HG02588 (cell line): ENCODE data around the gene APPBP2.
"Not testable (repeated sequence)": the region's sequence is repeated elsewhere in the genome, so short reads cannot be mapped to it uniquely, and the experiment has no call there.

ENCODE experiments used
- ATAC-seq: cut with Tn5 transposase; IDR thresholded peaks from one replicate; pipeline ENCODE4 v1.9.1; 2021; ENCODE audit warnings: mild to moderate bottlenecking, moderate library complexity; ENCODE audit not compliant: unreplicated experiment

APPBP2 gene

DNA sequence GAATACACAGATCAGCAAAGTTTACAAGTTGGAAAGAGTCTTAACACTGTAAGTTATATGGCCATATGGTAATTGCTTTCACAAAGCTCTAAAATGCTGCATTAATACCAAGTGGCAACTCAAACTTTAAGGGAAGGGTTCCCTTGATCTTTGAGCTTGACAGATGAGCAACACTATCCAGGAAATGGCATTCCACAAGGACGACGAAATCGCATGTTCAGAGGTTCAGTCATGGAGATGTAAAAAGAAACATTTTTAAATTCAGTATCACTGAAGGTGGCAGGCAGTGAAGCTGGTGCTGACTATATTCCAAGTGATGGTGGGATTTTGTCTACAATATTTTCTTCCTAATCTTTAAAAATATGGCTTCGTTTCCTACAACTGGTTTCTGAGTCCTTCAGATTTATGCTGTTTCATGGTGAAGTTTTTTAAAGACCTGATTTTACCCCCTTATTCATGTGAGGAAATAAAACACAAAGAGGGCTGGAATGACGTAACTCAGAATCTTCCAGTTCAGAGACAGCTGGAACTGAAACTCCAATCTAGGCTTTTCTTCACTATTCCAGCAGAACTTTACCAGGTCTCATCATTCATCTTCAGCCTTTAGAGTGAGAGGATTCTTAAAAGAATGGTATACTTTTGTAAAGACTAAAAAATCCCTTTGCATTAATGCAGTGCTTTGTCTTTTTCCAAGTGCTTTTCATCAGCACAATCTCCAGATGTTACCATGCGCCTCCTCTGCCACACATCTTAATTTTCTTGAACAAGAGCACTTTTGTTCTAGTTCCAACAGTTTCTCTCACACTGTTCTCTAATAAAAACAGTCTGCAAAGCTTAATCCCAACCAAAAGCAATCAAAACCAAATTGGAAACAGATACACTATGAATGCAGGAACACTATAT, 83.5 kb downstream of the APPBP2 start:
- ATAC-seq = no peak

DNA sequence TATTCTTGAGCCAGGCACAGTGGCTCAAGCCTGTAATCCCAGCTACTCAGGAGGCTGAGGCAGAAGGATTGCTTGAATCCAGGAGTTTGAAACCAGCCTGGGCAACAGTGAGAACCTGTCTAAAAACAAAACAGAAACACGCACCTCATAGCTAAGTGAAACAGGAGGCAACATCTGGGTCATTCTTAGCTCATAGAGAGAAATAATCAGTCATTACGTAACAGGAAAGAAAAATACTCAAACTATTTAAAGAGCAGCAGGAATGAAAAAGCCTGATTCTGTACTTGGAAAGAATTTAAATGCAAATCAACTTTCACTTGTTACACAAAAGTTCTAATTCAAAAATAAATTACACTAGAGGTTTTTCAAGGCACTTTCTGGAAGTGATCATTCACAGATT, 86.5 kb downstream of the APPBP2 start:
- ATAC-seq = no peak

DNA sequence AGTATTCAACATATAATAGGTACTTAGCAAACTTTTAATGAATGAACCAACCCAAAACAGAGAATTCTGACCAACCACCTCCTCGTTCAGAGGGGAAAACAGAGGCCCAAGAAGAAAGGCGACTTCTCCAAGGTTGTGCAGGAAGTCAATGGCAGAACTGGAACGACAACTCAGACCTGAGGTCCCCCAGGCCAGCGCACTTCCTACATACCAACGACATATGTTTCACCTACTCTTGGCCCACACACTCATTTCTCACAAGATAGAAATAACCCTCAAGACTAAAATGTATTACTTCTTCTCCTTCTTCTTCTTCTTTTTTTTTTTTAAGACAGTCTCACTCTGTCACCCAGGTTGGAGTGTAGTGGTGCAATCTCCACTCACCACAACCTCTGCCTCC, 89.4 kb downstream of the APPBP2 start:
- ATAC-seq = no peak

DNA sequence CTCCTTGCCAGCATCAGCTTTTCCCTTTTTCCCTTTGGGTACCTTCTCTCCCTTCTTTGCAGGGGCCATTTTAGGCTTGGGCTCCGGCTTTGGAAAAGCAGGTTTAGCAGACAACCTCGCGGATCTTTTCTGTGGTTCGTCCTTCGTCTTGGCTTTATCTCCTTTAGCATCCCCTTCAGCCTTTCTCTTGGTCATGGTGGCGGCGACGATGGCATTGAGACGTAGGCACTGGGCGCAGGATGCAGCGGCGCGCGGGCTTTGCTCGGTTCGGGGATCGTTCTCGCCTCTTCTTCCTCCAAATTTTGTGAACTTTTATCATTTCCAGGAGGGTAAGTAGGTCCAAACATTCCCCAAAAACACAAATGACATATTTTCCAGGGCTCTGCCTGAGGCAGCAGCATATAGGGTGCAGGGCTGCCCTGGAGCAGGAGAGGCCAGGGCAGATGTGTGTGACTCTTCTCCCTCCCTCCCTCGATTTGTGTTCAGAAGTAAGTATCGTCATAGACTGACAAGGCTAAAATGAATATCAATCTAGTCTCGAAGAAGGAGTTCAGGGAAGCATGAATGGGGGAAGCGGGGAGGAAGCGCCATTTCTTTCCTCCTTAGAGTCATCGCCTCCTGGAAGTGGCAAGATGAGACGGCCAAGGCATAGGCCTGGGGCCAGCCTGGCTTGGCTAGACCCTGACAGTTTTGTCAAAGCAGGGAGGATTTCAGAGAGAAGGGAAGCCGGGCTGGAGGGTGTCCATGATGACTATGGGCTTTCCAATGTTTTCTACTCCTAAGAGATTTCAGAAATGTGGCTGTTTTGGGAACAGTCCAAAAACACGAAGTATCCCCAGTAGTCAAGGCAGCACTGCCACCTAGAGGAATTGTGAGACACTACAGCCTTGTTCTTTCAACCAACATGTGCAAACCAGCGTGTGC, 90.5 kb downstream of the APPBP2 start:
- ATAC-seq = no peak

DNA sequence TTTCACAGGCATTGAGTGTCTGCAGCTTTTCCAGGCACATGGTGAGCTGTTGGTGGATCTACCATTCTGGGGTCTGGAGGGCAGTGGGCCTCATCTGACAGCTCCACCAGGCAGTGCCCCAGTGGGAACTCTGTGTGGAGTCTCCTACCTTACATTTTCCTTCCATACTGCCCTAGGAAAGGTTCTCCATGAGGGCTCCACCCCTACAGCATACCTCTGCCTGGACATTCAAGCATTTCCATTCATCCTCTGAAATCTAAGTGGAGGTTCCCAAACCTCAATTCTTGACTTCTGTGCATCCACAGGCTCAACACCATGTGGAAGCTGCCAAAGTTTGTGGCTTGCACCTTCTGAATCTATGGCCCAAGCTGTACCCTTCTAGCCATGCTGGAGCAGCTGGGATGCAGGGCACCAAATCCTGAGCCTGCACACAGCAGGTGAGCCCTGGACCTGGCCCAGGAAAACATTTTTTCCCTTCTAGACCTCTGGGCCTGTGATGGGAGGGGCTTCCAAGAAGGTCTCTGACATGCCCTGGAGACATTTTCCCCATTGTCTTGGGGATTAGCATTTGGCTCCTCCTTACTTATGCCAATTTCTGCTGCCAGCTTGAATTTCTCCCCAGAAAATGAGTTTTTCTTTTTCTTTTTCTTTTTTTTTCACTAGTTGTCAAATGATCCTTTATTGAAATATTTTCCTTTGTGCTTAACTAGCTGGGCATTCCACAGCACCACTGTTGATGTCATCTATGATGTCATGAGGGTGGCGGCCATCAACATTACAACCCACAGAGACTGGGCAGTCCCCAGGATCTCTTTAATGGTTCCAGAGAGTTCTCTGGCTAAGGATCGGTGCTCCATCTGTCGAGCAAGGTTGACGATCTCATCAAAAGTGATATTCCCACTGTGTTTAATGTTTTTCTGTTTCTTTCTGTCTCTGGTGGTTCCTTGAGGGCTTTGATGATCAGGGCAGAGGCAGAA, 92.7 kb downstream of the APPBP2 start:
- not testable (repeated sequence) for ATAC-seq

DNA sequence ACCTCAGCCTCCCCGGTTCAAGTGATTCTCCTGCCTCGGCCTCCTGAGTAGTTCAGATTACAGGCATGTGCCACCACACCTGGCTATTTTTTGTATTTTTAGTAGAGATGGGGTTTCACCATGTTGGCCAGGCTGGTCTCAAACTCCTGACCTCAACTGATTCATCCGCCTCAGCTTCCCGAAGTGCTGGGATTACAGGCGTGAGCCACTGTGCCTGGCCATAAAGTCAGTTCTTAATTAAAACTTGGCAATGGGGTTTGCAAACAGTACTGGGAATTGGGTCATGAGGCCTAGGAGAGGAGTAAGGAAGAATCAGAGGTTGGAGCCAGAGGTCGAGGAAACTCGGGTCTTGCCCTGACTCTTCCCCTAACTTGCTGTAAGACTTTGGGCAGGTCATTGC, 95.5 kb downstream of the APPBP2 start:
- ATAC-seq = not testable (repeated sequence)

DNA sequence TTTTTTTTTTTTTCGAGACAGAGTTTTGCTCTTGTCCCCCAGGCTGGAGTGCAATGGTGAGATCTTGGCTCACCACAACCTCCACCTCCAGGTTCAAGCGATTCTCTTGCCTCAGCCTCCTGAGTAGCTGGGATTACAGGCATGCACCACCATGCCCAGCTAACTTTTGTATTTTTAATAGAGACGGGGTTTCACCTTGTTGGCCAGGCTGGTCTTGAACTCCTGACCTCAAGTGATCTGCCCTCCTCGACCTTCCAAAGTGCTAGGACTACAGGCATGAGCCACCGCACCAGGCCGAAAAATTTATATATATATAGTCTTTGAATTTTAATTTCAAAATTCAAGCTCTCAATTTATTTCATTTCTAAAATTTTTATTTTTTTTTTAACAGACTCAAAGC, 97.6 kb downstream of the APPBP2 start:
- ATAC-seq = not testable (repeated sequence)

DNA sequence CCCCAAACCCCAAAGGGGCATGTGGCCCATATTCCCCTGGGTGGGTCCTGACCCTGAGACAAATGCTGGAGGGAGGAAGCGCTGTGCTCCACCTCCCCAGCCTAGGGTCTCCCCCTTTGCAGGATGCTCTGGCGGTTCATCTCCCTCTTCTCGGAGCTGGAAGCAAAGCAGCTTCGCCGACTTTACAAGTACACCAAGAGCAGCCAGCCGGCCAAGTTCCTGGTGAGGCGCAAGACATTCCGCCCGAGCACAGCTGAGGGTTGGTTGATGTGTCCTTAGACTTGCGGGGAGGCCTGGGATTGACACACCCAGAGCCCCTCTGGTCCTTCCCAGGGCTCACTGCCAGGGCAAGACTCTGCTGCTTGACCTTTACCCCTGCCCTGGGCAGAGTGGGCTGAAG, 99.4 kb downstream of the APPBP2 start:
- ATAC-seq = no peak

DNA sequence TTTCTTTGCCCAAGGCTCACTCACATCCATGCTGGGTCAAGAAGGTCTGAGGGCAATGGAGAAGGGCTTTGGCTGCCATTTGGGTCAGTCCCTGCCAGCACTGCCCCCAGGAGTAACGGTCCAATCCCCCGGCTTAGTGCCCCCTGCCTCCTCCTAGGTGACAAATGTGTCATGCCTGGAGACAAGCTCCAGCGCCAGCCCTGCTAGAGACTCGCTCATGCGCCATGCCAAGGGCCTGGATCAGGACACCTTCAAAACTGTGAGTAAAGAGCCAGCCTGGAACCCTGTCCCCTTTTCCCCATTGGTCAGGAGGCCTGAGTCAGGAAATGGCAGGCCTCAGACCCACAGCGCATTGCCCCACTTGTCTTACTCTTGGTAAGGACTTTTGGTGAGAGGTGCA, 100.4 kb downstream of the APPBP2 start:
- no peak for ATAC-seq

DNA sequence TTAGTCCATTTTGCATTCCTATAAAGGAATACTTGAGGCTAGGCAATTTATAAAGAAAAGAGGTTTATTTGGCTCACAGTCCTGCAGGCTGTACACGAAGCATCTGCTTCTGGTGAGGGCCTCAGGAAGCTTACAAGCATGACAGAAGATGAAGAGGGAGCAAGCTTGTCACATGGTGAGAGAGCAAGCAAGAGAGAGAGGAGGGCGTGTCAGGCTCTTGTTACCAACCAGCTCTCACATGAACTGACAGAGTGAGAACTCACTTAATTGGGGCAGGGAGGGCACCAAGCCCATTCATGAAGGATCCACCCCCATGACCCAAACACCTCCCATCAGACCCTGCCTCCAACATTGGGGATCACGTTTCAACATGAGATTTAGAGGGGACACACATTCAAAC, 102.2 kb downstream of the APPBP2 start:
- no peak for ATAC-seq

DNA sequence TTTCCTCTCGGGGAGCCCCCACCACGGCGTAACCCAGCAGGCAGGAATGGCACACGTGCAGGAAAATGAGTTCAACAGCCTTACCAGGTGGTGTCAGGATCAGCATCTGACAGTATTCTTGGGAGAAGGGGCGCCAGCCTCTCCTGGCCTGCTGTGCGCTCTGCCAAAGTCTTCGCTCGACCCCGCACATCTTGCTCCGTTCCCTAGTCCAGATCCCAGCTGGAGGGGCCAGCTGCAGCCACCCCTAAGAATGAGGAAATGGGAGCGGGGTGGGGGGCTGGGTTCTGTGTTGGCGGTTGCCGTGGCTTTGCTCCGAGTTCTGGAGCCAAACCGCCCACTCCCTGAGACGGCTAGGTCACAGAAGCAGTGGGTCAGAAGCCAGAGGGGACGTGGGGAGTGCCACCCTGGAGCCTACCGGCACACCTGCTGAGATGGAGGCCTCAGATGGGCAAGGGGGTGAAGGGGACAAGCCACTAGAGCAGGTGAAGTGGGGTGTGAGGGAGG, 103.8 kb downstream of the APPBP2 start, which contains the start of gene CHCT1:
CHCT1 (plus strand) TSS at position 328 of the 504 bp plus-strand sequence; CDS start at position 432, 104 bp downstream.
- no peak for ATAC-seq

DNA sequence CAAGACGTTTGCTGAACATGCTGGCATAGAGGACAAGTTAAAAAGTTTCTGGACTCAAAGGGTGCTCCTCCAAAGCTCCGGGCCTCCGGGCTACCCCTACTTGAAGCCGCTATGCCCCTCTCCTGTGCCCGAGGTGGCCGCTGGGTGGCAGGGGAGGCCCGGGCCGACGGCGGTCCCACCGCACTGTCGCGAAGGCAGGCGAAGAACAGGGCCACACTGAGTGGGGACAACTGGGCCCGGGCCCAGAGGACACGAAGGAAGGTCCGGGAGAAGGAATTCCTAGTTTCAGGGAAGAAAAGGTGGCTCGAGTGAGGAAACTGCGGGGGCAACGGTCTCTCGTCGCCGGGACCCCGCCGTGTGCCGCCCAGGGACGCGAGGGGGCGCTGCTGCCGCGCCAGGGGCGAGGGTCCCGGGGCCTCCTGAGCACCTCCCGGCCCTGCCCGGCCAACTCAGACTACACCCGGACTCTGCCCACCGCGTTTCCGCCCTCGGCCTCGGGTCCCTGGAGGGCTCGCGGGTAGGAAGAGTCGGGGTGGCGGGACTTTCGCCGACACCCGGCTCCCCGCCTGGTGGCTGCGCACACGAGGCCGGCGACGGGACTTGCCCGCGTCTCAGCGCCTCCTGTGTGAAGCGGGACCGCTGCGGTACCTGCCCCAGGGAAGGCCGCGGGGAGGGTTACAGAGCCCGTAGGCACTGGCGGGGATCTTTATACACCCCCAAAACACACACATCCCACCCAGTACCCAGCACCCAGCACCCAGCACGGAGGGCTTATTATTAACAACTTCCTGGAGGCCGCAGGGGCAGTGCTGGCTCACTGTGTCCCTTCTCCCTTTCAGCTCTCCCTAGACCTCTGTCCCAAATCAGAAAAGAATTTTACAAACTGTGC, 104.5 kb downstream of the APPBP2 start:
- peak; percentile 81 for ATAC-seq

DNA sequence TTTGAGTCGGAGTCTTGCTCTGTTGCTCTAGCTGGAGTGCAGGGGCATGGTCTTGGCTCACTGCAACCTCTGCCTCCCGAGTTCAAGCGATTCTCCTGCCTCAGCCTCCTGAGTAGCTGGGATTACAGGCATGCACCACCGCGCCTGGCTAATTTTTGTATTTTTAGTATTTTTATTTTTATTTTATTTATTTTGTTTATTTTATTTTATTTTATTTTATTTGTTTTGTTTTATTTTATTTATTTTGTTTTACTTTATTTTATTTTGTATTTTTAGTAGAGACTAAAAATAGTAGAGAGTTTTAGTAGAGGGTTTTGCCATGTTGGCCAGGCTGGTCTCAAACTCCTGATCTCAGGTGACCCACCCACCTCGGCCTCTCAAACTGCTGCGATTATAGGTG, 106.2 kb downstream of the APPBP2 start:
- ATAC-seq = not testable (repeated sequence)

DNA sequence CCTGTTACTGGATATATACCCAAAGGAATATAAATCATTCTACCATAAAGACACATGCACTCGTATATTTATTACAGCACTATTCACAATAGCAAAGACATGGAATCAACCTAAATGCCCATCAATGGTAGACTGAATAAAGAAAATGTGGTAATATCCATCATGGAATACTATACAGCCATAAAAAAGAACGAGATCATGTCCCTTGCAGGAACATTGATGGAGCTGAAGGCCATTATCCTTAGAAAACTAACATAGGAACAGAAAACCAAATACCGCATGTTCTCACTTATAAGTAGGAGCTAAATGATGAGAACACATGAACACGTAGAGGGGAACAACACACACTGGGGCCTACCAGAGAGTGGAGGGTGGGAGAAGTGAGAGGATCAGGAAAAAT, 107.0 kb downstream of the APPBP2 start:
- ATAC-seq = not testable (repeated sequence)

DNA sequence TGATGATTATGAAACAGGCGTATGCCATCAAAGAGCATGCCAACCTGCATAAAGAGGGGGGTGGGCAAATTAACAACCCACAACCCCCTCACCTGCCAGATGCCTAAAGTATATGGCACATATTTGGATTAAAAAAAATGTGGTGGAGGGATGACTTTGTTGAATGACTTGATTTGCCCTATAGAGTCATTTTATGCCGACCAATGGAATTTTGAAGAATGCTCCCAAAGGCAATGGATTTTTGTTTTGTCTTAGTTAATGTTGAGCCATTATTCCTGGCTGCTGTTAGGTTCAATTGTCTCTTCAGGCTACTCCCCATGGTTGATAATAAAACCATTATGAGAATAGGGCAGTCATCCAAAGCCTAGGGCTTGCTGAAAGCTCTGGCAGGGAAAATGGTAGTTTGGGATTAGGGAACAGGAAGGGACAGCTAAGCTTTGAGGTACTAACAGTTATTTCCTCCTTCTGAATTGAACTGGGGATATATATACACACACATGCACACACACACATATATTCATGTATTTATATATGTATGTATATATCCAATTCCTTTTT, 109.6 kb downstream of the APPBP2 start:
- ATAC-seq = no peak

DNA sequence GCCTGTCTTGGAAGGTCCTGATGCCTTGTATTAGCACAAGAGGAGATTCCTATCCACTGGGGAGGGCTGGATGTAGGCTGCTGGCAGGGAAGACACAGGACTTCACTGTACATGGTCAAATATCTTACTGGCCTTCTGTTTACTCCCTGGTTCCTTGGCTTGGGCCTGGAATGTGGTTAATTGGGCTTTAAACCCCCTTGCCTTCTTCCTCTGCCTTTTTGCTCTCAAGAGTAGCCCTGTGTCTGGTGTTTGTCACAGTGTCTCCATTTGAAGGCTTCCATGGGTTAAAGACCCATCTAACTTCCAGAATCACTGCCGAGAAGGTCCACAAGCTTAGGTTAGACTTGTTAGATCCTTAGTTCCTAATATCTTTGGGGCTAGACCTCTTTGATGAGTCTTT, 110.9 kb downstream of the APPBP2 start:
- ATAC-seq = no peak

DNA sequence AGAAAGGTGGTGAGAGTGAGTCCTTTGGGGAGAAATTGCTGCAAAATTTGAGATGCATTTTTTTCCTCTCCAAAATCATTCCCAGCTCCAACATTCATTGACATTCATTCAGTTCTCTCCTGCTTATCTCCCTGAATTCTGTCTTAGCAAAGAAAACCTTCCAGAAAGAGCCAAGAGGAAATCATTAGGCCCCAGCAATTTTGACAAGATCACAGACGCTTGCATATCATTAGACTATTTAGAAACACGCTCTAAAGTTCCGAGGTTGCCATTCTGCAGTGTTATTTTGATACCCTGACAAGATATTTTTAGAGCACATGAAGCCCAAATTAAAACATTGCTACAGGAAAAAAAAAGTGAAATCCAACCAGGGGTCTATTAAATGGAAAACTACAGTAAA, 113.3 kb downstream of the APPBP2 start:
- ATAC-seq = no peak

DNA sequence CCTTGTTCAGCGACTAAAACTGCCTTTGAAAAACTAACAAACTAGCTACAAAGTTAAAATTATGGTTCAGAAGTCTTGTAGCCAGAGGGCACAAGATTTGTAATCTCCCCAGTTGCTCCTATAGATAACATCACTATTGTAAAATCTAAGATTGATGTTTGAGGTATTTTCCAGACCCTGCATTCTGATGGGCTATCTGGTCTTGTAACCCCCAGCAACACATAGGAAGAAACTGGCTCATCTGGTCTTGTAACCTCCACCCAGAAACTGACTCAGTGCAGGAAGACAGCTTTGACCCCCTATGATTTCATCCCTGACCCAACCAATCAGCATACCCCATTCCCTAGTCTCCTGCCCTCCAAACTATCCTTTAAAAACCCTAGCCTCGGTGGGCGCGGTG, 116.0 kb downstream of the APPBP2 start:
- ATAC-seq = no peak

DNA sequence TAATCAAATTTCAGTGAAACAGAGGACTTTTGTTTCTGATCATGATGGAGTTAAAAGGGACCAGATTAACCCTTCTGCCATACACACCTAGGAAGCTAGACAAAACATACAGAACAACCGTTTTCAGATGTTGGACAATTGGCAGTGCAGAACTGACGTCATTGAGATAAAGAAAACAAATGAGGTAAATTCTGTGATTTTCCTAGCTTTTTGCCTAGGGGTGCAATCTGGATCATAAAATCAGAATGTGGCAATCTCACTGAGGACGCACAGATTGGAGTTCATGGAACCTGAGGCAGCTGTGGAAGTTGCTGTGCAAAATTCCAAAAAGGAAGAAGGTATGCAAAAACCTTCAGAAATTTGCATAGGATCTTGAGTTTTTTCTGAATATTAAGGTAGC, 119.2 kb downstream of the APPBP2 start:
- no peak for ATAC-seq
